Measurements from ENCODE around the gene HOXC11. TPM values are rescaled to one million over a fixed set of nuclear protein-coding genes. Genes with fewer than 3 reads are reported as not detected.

The HOXC11 gene
- total RNA-seq, 3 donors from 2014 or later (not counting 1 experiment from before 2014, with no cell fraction given) = not detected

DNA sequence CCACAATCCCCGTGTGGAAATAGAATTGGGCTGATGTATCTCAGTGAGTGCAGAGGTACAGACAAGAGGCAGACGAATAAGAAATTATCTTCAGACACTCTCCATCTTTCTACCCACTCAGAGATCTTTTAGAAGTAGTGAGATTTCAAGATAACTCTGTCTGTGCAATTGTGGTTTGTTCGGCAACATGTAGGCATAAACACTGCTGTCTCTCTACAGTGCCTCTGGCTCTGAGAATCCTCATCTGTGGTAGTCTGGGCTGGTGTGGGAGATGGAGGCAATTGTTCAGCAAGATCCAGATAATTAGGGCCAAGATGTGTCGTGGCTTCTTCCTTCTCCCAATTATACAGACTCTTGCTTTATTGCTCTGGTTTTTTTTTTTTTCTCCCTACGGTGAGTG lies 31.2 kb upstream of the HOXC11 start:
- no peaks in the 10 kb centered on the region for H3K36me3 Mint-ChIP-seq
- TF ChIP-seq, protein P1, sequence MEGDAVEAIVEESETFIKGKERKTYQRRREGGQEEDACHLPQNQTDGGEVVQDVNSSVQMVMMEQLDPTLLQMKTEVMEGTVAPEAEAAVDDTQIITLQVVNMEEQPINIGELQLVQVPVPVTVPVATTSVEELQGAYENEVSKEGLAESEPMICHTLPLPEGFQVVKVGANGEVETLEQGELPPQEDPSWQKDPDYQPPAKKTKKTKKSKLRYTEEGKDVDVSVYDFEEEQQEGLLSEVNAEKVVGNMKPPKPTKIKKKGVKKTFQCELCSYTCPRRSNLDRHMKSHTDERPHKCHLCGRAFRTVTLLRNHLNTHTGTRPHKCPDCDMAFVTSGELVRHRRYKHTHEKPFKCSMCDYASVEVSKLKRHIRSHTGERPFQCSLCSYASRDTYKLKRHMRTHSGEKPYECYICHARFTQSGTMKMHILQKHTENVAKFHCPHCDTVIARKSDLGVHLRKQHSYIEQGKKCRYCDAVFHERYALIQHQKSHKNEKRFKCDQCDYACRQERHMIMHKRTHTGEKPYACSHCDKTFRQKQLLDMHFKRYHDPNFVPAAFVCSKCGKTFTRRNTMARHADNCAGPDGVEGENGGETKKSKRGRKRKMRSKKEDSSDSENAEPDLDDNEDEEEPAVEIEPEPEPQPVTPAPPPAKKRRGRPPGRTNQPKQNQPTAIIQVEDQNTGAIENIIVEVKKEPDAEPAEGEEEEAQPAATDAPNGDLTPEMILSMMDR (IDR thresholded peaks at IDR 0.05) = no peak
- ATAC-seq (no peak), DNase-seq (no peak)
- H3K36me3 ChIP-seq (ENCODE audit: control insufficient read depth, insufficient read depth, low read length) = no peaks in the 10 kb centered on the region
- no peaks in the 10 kb centered on the region for H3K9me3 ChIP-seq (ENCODE audit: control insufficient read depth, insufficient read depth, low read length)
- intact Hi-C loops (cut with micrococcal nuclease) = no loop called here
- peaks cover 83 to 84% of the 10 kb centered on the region in 2 donors for H3K27me3 Mint-ChIP-seq (ENCODE audit: low read depth in 2 of 2)
- H3K4me1 Mint-ChIP-seq = peaks cover 4 to 5% of the 10 kb centered on the region in 2 donors
- no peaks in the 10 kb centered on the region for H3K9me3 Mint-ChIP-seq
- H3K27me3 ChIP-seq (ENCODE audit: control insufficient read depth, insufficient read depth, low read length) = peaks cover 80% of the 10 kb centered on the region
- 46% methylated on average over 1 of the region's 5 CpGs for WGBS (ENCODE audit: insufficient coverage)
- H3K27ac ChIP-seq (ENCODE audit: low read length) = no peak overlapping the region
- H3K4me3 ChIP-seq (ENCODE audit: low read length) = no peak overlapping the region
- no peak overlapping the region for H3K4me3 Mint-ChIP-seq
- H3K4me1 ChIP-seq (ENCODE audit: control insufficient read depth, insufficient read depth, low read length) = peaks cover 8% of the 10 kb centered on the region
- H3K27ac Mint-ChIP-seq = no peak overlapping the region

DNA sequence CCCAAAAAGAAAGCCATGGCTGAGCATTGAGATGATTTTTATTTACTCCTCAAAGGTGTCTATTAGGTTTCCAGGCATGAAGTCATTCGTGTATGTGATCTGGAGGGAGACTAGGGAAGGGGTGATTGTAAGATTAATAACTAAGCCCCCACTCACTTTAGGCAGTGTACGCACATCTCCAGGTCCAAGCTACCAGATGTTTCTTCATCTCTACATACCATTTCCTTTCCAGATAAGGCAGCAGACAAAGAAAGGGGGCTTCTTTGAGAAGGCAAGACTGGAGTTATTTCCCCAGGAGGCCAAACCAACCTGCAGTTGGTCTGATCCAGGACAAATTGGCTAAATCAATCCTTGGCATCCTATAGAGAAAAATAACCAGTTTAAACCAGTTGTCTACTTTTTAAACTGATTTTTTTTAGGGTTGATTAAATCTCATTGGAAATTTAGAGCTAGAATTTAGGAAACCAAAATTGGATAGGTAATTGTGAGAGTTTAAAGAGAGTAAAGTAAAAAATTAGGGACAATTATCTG lies 30.4 kb upstream of the HOXC11 start:
- TF ChIP-seq, protein P1 (IDR thresholded peaks at IDR 0.05) = no peak
- Mint-ChIP-seq H3K27ac (no peak overlapping the region), H3K27me3 (ENCODE audit: low read depth in 2 of 2) (peaks cover 76 to 80% of the 10 kb centered on the region in 2 donors), H3K36me3 (no peaks in the 10 kb centered on the region), H3K4me3 (no peak overlapping the region), H3K9me3 (no peaks in the 10 kb centered on the region), H3K4me1 (peaks cover 4 to 5% of the 10 kb centered on the region in 2 donors)
- Histone ChIP-seq H3K27me3 (ENCODE audit: control insufficient read depth, insufficient read depth, low read length) (peaks cover 78% of the 10 kb centered on the region), H3K4me1 (ENCODE audit: control insufficient read depth, insufficient read depth, low read length) (peaks cover 8% of the 10 kb centered on the region), H3K27ac (ENCODE audit: low read length) (no peak overlapping the region), H3K4me3 (ENCODE audit: low read length) (no peak overlapping the region), H3K36me3 (ENCODE audit: control insufficient read depth, insufficient read depth, low read length) (no peaks in the 10 kb centered on the region), H3K9me3 (ENCODE audit: control insufficient read depth, insufficient read depth, low read length) (no peaks in the 10 kb centered on the region)
- DNase-seq = no peak
- 40% methylated on average over 1 of the region's 2 CpGs for WGBS (ENCODE audit: insufficient coverage)
- intact Hi-C loops (cut with micrococcal nuclease) = no loop called here
- no peak for ATAC-seq

DNA sequence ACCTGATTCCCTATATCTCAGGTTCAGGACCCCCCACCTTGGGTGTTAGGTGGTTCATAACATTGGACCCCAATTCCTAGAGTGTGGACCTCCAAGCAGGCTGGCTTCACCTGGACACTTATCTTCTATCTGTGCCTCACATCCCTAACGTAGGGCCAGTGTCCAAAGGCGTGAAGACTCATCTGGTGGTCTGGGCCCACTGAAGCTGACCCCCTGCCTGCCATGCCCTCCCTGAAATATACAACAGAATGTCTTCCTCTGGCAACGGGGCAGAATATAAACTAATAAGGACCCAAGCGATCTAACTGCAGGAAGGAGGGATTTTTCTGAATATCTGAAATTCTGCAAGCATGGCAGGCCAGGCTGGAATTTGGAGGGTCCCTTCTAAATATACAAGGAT lies 28.7 kb upstream of the HOXC11 start:
- ATAC-seq (no peak), DNase-seq (no peak)
- H3K27me3 ChIP-seq (ENCODE audit: control insufficient read depth, insufficient read depth, low read length) = peaks cover 72% of the 10 kb centered on the region
- TF ChIP-seq, protein P1 (IDR thresholded peaks at IDR 0.05) = no peak
- H3K4me3 Mint-ChIP-seq = no peak overlapping the region
- H3K4me3 ChIP-seq (ENCODE audit: low read length) = no peak overlapping the region
- H3K4me1 Mint-ChIP-seq = peaks cover 0 to 5% of the 10 kb centered on the region in 2 donors
- 13% methylated on average over 4 of the region's 4 CpGs for WGBS (ENCODE audit: insufficient coverage)
- no peaks in the 10 kb centered on the region for H3K36me3 ChIP-seq (ENCODE audit: control insufficient read depth, insufficient read depth, low read length)
- no peaks in the 10 kb centered on the region for H3K4me1 ChIP-seq (ENCODE audit: control insufficient read depth, insufficient read depth, low read length)
- H3K27me3 Mint-ChIP-seq (ENCODE audit: low read depth in 2 of 2) = peaks cover 78 to 90% of the 10 kb centered on the region in 2 donors
- intact Hi-C loops (cut with micrococcal nuclease) = no loop called here
- no peak overlapping the region for H3K27ac Mint-ChIP-seq
- H3K36me3 Mint-ChIP-seq = no peaks in the 10 kb centered on the region
- H3K9me3 Mint-ChIP-seq = no peaks in the 10 kb centered on the region
- no peaks in the 10 kb centered on the region for H3K9me3 ChIP-seq (ENCODE audit: control insufficient read depth, insufficient read depth, low read length)
- H3K27ac ChIP-seq (ENCODE audit: low read length) = no peak overlapping the region

All from natural killer cell (primary cell).